Stimulated activated naive B cell treated with anti-CD40 and anti-IgM and Interleukin-4, amounts not matched to agents 10 μg/mL and 1 μg/mL and 100 μg/mL, for 72 hours (primary cell): Measurements from ENCODE around the gene AGTR1.

Experiments used
- ATAC-seq, 2 donors: fragments of 150-1000 bp; cut with Tn5 transposase; replicated peaks; 2 replicates each; pipeline ENCODE4 v1.10.0; 2021; ENCODE audit warnings: moderate library complexity in 1 of 2
- DNase-seq: peaks from one replicate; pipeline ENCODE4 v3.0.0; 2021
- H3K27ac Mint-ChIP-seq: one replicate; pipeline ENCODE4 v1.8.0; 2022; ENCODE audit warnings: mild to moderate bottlenecking, mixed read lengths
- H3K27me3 Mint-ChIP-seq, 2 donors: one replicate each; pipeline ENCODE4 v1.8.0; 2022; ENCODE audit warnings: mixed read lengths in 2 of 2
- H3K36me3 Mint-ChIP-seq, 2 donors: one replicate each; pipeline ENCODE4 v1.8.0; 2022; ENCODE audit warnings: mixed read lengths in 2 of 2, mild to moderate bottlenecking in 1 of 2
- H3K4me1 Mint-ChIP-seq, 2 donors: one replicate each; pipeline ENCODE4 v1.8.0; 2022; ENCODE audit warnings: mixed read lengths in 2 of 2, mild to moderate bottlenecking in 1 of 2
- H3K4me3 Mint-ChIP-seq, 2 donors: one replicate each; pipeline ENCODE4 v1.8.0; 2022; ENCODE audit warnings: mild to moderate bottlenecking in 2 of 2, mixed read lengths in 2 of 2, moderate library complexity in 1 of 2
- H3K9me3 Mint-ChIP-seq, 2 donors: one replicate each; pipeline ENCODE4 v1.8.0; 2022; ENCODE audit warnings: mixed read lengths in 2 of 2, mild to moderate bottlenecking in 1 of 2

AGTR1 gene

DNA sequence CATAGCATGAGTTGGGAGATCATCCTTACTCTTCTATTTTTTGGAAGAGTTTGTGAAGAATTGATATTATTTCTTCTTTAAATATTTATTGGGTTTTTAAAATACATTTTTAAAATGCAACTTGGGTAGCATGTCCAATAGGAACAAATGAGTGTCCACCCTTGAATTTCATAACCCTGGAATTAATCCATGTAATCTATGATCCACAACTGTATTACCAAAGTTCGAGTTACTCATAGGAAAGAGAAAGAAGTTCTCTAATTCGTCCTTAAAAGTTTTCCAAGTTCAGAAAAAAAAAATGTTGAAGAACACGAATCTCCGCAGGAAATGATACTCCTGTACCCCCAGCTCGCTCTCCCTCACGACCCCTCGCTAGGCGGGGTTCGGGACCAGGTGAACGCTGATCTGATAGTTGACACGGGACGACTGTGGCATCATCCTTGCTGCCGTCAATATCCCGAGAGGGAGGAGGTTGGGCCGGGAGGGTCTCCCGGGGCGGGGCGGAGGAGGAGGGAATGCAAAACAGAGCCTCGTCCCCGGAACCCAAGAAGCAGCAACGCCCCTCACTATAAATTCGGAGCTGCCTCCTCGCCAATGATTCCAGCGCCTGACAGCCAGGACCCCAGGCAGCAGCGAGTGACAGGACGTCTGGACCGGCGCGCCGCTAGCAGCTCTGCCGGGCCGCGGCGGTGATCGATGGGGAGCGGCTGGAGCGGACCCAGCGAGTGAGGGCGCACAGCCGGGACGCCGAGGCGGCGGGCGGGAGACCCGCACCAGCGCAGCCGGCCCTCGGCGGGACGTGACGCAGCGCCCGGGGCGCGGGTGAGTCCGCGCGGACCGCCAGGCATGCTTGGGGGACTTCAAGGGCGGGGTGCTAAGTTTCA is at the start of gene AGTR1:
AGTR1 (plus strand) TSS at position 598 of the 884 bp plus-strand sequence. CDS start 43,133 bp downstream, outside the sequence.
- Mint-ChIP-seq H3K27me3 (peaks cover 24 to 33% of the 10 kb centered on the region in 2 donors), H3K4me1 (no peaks in the 10 kb centered on the region), H3K36me3 (peaks cover 0 to 3% of the 10 kb centered on the region in 2 donors), H3K9me3 (peaks cover 0 to 7% of the 10 kb centered on the region in 2 donors), H3K4me3 (no peak within 1 kb of the TSS), H3K27ac (no peak within 1 kb of the TSS)
- ATAC-seq (no peak), DNase-seq (no peak)

DNA sequence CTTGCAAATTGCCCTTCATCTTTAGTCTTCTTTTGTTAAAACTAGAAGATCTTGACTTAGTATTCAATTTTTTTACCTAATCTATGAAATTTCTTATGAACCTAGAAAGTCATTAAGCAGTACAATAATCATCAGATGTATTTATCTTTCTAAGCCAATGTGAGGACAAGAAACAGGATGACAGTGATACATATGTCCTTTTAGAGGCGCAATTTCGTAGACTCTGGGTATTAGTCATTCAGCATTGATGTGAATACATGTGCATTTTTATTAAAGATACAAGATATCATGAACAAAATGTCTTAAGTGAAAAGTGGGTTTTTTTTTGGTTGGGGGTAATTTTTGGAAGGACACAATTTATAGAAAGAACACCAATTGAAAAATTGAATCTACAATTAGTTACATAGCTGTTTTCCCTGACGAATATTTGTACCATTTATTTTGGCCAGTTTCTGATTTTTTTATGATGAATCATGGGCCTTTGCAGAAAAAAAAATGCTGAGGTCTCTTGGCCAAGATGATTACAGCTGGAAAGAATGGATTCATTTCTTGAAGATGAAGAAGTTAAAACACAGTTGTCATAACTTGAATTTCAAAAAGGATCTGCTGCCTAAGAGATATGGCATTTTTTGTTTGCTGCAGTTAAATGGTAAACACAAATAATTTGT is 48.9 kb upstream of the AGTR1 start:
- Mint-ChIP-seq H3K27ac (no peak overlapping the region), H3K9me3 (peaks cover 0 to 2% of the 10 kb centered on the region in 2 donors), H3K36me3 (no peaks in the 10 kb centered on the region), H3K4me3 (no peak overlapping the region), H3K27me3 (no peaks in the 10 kb centered on the region), H3K4me1 (no peaks in the 10 kb centered on the region)
- ATAC-seq (no peak), DNase-seq (no peak)

DNA sequence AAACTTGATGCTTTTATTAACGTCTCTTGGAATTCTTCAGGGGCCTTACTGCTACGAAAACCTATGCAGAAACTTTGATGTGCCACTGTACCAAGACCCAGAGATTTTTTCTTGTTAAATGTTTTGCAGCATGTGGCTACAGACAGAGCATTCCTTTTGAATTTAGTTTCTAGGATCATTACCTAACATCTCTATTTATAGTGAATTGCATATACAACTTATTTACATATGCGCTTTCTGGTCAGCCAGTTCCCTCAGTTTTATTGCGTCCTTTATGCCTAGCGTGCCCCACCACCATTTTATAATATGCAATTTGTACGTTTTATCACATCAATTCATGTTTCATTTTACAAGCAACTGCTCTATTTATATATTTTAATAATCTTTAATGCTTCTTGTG is 46.2 kb upstream of the AGTR1 start:
- ATAC-seq = no peak
- Mint-ChIP-seq H3K4me3 (no peak overlapping the region), H3K27me3 (no peaks in the 10 kb centered on the region), H3K9me3 (peaks cover 0 to 2% of the 10 kb centered on the region in 2 donors), H3K27ac (no peak overlapping the region), H3K4me1 (no peaks in the 10 kb centered on the region), H3K36me3 (no peaks in the 10 kb centered on the region)
- DNase-seq = no peak

DNA sequence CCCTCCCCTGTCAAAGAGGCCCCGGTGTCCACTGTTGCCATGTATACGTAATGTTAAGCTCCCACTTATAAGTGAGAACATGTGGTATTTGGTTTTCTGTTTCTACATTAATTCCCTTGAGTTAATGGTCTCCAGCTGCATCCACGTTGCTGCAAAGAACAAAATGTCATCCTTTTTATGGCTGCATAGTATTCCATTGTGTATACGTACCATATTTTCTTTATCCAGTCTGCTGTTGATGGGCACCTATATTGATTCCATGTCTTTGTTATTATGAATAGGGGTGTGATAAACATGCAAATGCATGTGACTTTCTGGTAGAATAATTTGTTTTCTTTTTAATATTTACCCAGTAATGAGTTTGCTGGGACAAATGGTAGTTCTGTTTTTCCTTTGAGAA is 43.3 kb upstream of the AGTR1 start:
- peaks cover 2 to 4% of the 10 kb centered on the region in 2 donors for H3K9me3 Mint-ChIP-seq
- ATAC-seq = no peak
- DNase-seq = no peak
- no peaks in the 10 kb centered on the region for H3K36me3 Mint-ChIP-seq
- H3K27me3 Mint-ChIP-seq = no peaks in the 10 kb centered on the region
- no peak overlapping the region for H3K27ac Mint-ChIP-seq
- H3K4me1 Mint-ChIP-seq = no peaks in the 10 kb centered on the region
- no peak overlapping the region for H3K4me3 Mint-ChIP-seq

DNA sequence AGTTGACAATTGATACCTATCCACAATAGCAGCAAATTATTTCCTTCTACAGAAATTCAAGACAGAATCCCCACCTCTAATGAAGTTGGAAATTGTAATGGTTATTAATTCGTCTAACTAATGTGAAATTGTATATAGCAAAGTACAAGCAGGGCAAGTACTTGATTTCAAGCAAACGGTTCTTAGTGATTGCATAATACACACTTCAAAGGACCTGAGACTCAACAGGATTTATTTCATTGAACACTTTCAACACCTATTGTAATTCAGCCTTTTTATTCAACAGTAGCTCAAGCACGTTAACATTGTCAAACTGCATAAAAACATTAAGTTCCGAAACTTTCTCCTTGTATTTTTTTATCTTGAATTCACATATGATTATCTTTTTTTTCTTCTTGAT is 40.2 kb upstream of the AGTR1 start:
- H3K27me3 Mint-ChIP-seq = no peaks in the 10 kb centered on the region
- no peak overlapping the region for H3K27ac Mint-ChIP-seq
- peaks cover 2 to 4% of the 10 kb centered on the region in 2 donors for H3K9me3 Mint-ChIP-seq
- DNase-seq (no peak), ATAC-seq (no peak)
- H3K4me1 Mint-ChIP-seq = no peaks in the 10 kb centered on the region
- no peak overlapping the region for H3K4me3 Mint-ChIP-seq
- H3K36me3 Mint-ChIP-seq = no peaks in the 10 kb centered on the region

DNA sequence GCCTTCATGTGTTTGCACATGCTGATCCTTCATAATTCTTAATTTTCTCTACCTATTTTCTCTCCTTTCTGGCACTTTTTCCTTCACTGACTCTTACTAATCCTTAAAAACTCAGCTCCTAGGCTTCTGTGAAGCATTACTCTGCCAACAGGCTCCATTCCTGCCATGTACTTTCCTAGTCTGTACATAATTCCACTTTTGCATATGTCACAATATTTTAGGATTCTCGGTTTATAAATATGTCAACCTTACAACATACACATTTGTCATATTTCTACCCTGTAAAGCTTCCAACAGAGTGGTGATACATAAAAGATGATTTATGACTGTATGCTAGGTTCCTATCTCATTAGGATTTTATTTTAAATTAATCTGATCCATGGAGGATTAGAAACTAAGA is 38.2 kb upstream of the AGTR1 start:
- H3K9me3 Mint-ChIP-seq = peaks cover 2 to 4% of the 10 kb centered on the region in 2 donors
- no peak overlapping the region for H3K4me3 Mint-ChIP-seq
- DNase-seq (no peak), ATAC-seq (no peak)
- no peaks in the 10 kb centered on the region for H3K4me1 Mint-ChIP-seq
- no peaks in the 10 kb centered on the region for H3K27me3 Mint-ChIP-seq
- no peaks in the 10 kb centered on the region for H3K36me3 Mint-ChIP-seq
- no peak overlapping the region for H3K27ac Mint-ChIP-seq

DNA sequence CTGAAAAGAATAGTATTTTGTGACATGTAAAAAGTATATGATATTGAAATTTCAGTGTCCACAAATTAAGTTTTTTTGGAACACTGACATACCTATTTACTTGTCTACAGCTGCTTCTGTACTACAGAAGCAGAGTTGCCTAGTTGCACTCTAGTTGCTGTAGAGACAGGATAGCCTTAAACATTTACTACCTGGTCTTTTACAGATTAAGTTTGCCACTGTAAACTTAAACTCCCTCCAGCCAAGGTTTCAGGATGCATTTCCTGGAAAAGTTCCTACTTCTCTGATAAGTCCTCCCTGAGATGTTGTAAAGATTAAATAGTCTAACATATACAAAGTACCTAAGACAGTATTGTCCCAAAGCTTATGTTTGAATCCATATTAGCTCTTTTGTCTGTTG is 17.4 kb upstream of the AGTR1 start:
- ATAC-seq (no peak), DNase-seq (no peak)
- H3K9me3 Mint-ChIP-seq = no peaks in the 10 kb centered on the region
- no peaks in the 10 kb centered on the region for H3K36me3 Mint-ChIP-seq
- H3K4me3 Mint-ChIP-seq = no peak overlapping the region
- H3K27ac Mint-ChIP-seq = no peak overlapping the region
- no peaks in the 10 kb centered on the region for H3K27me3 Mint-ChIP-seq
- H3K4me1 Mint-ChIP-seq = no peaks in the 10 kb centered on the region

DNA sequence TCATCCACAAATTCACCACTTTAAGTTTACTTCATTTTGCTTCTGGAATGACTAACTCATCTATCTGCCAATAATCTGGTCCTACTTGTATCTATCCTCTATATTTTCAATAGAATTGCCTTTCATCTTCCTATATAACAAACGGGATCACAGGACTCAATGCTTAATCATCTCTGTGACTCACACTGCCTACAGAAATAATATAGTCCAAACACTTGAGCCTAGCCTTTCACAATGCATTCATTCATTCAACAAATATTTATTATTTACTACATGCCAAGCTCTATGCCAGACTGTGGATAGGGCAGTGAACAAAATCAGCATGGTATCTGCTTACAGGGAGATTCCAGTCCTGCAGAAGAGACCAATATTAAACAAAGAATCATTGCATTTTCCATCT is 16.6 kb upstream of the AGTR1 start:
- Mint-ChIP-seq H3K4me3 (no peak overlapping the region), H3K27ac (no peak overlapping the region), H3K4me1 (no peaks in the 10 kb centered on the region), H3K27me3 (no peaks in the 10 kb centered on the region), H3K9me3 (no peaks in the 10 kb centered on the region), H3K36me3 (no peaks in the 10 kb centered on the region)
- no peak for DNase-seq
- ATAC-seq = no peak

DNA sequence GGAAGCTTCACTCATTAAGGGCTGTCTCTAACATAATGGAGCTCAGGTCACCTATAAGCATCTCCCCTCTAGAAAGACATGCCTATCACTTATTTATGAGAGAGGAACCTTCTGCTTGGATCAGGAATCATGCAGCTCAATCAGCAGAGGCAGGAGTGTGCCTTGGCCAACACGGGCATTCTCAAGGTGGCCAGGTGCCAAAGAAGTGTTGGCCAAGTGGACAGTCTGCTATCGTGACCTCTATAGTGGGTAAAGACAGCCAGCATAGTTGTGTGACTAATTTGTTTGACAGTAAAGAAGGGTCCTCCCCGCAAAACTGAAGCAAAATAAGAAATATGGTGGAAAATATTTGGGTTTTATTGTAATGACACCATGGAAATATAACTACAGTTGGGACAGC is 14.7 kb upstream of the AGTR1 start:
- H3K9me3 Mint-ChIP-seq = peaks cover 0 to 2% of the 10 kb centered on the region in 2 donors
- ATAC-seq = no peak
- no peaks in the 10 kb centered on the region for H3K4me1 Mint-ChIP-seq
- no peak for DNase-seq
- H3K4me3 Mint-ChIP-seq = no peak overlapping the region
- no peaks in the 10 kb centered on the region for H3K27me3 Mint-ChIP-seq
- H3K36me3 Mint-ChIP-seq = no peaks in the 10 kb centered on the region
- H3K27ac Mint-ChIP-seq = no peak overlapping the region

DNA sequence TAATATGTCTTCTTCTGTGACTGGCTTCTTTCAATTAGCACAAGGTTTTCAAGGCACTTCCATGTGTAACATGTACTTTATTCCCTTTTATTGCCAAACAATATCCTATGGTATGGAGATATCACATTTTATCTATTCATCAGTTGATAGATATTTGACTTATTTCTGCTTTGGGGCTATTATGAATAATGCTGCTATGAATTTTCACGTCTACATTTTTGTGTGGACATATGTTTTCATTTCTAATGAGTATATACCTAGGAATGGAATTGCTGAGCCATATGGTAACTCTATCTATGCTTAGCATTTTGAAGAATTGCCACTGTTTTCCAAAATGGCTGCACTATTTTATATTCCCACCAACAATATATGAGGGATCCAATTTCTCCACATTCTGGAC is 3.6 kb upstream of the AGTR1 start:
- DNase-seq (no peak), ATAC-seq (no peak)
- Mint-ChIP-seq H3K27me3 (peaks cover 16 to 24% of the 10 kb centered on the region in 2 donors), H3K4me1 (no peaks in the 10 kb centered on the region), H3K9me3 (peaks cover 2 to 7% of the 10 kb centered on the region in 2 donors), H3K27ac (no peak overlapping the region), H3K4me3 (no peak overlapping the region), H3K36me3 (peaks cover 0 to 3% of the 10 kb centered on the region in 2 donors)

DNA sequence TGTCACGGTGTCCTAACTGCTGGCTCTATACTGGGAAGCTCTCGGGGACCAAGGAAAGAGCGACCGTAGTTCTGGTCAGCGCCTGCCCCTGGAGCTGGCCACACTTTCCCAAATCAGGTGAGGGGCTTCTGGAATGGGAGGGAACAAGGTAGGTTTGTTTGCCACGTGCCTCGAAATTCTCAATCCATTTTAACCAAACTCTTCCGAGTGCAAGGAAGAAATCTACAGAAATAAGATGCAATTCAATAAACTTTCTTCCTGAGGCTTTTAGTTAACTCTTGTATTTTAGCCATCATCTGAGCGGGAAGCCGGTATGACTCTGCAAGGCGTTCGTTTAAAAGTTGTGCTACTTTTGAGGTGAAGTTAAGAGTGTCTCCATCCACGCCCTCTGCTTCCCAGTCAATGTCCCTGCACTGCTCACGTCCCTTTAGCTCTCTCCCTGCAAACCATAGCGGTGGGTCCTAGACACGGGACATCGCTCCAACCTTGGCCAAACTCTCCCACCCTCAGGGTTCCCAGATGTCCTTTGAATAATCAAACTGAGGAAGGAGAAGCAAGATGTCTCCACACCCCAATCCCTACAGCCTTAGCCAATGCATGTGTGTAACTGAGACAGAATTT is 597 bp downstream of the AGTR1 start:
- Mint-ChIP-seq H3K27ac (no peak overlapping the region), H3K36me3 (peaks cover 0 to 3% of the 10 kb centered on the region in 2 donors), H3K4me3 (no peak overlapping the region), H3K4me1 (no peaks in the 10 kb centered on the region), H3K27me3 (peaks cover 24 to 33% of the 10 kb centered on the region in 2 donors), H3K9me3 (peaks cover 0 to 4% of the 10 kb centered on the region in 2 donors)
- no peak for ATAC-seq
- DNase-seq = no peak

DNA sequence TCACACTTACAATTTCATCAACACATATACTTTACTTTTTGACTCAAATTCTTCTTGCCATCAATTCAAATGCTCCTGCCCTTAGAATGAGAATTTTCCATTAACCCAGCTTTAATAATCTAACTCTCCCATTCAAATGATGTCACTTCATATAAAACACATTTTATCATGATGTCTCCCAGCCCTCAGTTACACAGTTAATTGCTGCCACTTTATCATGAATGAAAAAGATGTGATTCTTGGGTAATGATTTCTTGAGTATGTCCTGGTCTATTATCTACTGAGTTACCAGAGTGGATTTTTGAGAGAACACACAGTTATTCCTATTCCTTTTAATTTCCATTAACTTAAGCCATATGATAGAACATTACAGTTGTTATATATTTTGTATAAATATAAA is 7.6 kb downstream of the AGTR1 start:
- Mint-ChIP-seq H3K36me3 (no peaks in the 10 kb centered on the region), H3K4me1 (no peaks in the 10 kb centered on the region), H3K27me3 (no peaks in the 10 kb centered on the region), H3K4me3 (no peak overlapping the region), H3K9me3 (no peaks in the 10 kb centered on the region), H3K27ac (no peak overlapping the region)
- DNase-seq (no peak), ATAC-seq (no peak)

DNA sequence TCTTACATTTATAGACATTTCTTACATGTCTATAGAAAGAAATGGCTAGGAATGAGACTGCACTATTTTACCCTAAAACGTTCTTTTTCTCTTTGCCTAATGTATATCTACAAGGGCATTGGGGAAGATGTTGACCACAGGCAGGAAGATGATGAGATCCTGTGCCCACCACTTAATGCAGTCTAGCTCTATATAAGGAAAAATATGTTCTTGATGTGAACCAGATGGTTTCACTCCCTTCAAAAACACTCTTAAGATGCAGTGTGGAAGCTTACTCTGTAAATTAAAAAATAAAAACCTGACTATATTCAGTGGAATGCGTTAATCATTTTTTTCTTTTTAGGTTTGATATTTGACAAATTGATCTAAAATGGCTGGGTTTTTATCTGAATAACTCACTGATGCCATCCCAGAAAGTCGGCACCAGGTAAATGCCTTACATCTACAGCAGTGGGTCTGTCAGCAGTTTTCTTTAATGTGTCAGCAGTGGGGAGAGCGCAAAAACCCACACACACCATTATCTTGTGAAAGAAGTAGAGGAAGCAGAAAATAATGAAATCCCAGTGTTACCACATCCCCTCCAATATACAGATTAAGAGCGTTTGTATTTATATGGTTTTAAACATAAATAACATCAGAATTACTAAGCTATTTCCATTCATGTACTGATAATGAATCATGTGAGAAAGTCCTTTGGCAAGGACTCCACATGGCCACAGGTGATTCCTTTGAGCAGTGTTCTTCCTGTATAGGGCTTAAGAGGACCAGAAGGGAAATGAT is 10.1 kb downstream of the AGTR1 start:
- Mint-ChIP-seq H3K27me3 (no peaks in the 10 kb centered on the region), H3K4me3 (no peak overlapping the region), H3K27ac (no peak overlapping the region), H3K36me3 (no peaks in the 10 kb centered on the region), H3K4me1 (no peaks in the 10 kb centered on the region), H3K9me3 (no peaks in the 10 kb centered on the region)
- no peak for ATAC-seq
- no peak for DNase-seq

DNA sequence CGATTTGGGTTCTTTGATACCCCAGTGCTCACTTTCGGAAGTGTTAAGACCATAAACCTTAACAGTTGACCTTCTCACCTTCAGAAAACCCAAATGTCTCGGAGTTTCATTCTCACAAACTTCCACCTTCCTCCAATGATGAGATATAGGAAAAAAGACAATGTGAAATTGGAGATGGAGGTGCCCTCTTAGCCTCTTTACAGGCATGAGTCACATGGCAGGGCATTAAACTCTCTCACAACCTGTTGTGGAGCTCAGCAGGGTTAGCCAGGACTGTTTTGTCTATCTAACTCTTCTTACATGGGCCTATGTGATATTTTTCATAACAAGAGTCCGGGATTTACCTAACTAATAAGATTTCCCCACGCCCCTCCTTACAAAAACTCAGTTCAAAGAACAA is 10.7 kb downstream of the AGTR1 start:
- H3K4me1 Mint-ChIP-seq = no peaks in the 10 kb centered on the region
- H3K36me3 Mint-ChIP-seq = no peaks in the 10 kb centered on the region

More for the DNA sequence above, 10.7 kb downstream of the AGTR1 start:
- DNase-seq (no peak), ATAC-seq (no peak)
- H3K4me3 Mint-ChIP-seq = no peak overlapping the region
- no peak overlapping the region for H3K27ac Mint-ChIP-seq
- H3K9me3 Mint-ChIP-seq = no peaks in the 10 kb centered on the region
- H3K27me3 Mint-ChIP-seq = no peaks in the 10 kb centered on the region
